Activated naive CD4-positive, alpha-beta T cell treated with anti-CD3 and anti-CD28 coated beads for 36 hours (primary cell): ENCODE results near the gene C17orf67. TPM values are rescaled to one million over a fixed set of nuclear protein-coding genes. Genes with fewer than 3 reads are reported as not detected.

Experiments
- CTCF ChIA-PET: fragments of 350-600 bp; sonication (Branson Sonifier 250); formaldehyde crosslinking; loops from one replicate; lab custom pipeline; 2021; ENCODE audit warnings: antibody characterized with exemption; lab: Charles Lee
- DNase-seq: peaks from one replicate; pipeline ENCODE4 v3.0.0-alpha.2; 2020
- H3K27ac Mint-ChIP-seq: one replicate; pipeline ENCODE4 v1.8.0; 2021; ENCODE audit warnings: mild to moderate bottlenecking, mixed read lengths
- H3K27me3 Mint-ChIP-seq: one replicate; pipeline ENCODE4 v1.8.0; 2021; ENCODE audit warnings: low read depth, mixed read lengths
- H3K36me3 Mint-ChIP-seq: one replicate; pipeline ENCODE4 v1.8.0; 2021; ENCODE audit warnings: low read depth, mixed read lengths
- H3K4me1 Mint-ChIP-seq: one replicate; pipeline ENCODE4 v1.8.0; 2021; ENCODE audit warnings: low read depth, mixed read lengths
- H3K4me3 Mint-ChIP-seq: one replicate; pipeline ENCODE4 v1.8.0; 2021; ENCODE audit warnings: mild to moderate bottlenecking, moderate library complexity, mixed read lengths
- H3K9me3 Mint-ChIP-seq: one replicate; pipeline ENCODE4 v1.8.0; 2021; ENCODE audit warnings: mixed read lengths
- intact Hi-C: fragments of 100-400 bp; cut with micrococcal nuclease; formaldehyde crosslinking; loops from one replicate; pipeline ENCODE4 v1.15.1; 2023
- total RNA-seq, 2 experiments: library from RNA; stranded (reverse); gene quantifications; one replicate each; pipeline ENCODE4 v1.2.3, GENCODE V29; 2021

The C17orf67 gene, protein sequence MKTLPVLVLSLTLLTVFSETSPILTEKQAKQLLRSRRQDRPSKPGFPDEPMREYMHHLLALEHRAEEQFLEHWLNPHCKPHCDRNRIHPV
- 1 to 10 TPM; 1.9 to 2.2 TPM for total RNA-seq

DNA sequence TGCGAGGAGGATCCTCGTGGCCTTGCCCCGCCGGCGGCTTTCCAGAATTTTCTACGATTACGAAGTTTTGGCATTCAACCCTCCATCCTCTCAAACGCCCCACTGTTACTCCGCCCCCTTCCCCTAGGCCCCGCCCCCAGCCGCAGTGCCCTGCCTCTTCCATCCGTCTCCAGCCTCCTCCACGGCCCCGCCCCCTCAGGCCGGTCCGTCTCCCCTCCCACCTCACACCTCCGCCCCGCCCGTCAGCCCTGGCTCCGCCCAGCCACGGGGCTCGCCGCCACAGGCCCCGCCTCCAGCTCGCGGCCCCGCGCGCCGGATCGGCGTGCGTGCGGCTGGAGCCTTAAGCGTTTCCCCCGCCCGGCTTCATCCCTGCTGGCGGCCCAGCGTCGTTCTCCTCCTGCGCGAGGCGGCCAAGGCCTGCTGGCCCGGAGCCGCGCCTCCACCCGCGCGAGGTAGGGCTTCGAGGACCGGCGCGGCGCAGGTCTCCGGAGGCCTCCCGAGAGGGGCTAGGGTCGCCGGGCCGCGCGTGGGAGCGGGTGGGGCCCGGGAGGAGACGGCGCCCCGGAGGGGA lies at the start of gene C17orf67, which contains the start of gene DGKE:
Gene C17orf67 (minus strand): TSS at position 112 of the 571 bp plus-strand sequence. CDS start 18,110 bp downstream, outside the sequence.
Gene DGKE (plus strand): TSS at position 343 of the 571 bp plus-strand sequence. CDS start 645 bp downstream, outside the sequence.
- peaks cover 31% of the 10 kb centered on the region for H3K36me3 Mint-ChIP-seq
- intact Hi-C loops = loop anchor here (1.0 to 5.0 kb wide), 8 partner anchors 15 to 1412 kb away; partner anchors contain the start of genes AKAP1, COIL, MMD and SCPEP1
- peak within 1 kb of the TSS; percentile 70 for H3K27ac Mint-ChIP-seq
- peak within 1 kb of the TSS; percentile 89 for H3K4me3 Mint-ChIP-seq
- no peaks in the 10 kb centered on the region for H3K9me3 Mint-ChIP-seq
- CTCF ChIA-PET = interaction anchor here (0.5 to 1.6 kb wide), 3 partner anchors 10 to 16 kb away, joined by 4 to 5 read pairs (median 4); no protein-coding TSS in a partner anchor
- no peaks in the 10 kb centered on the region for H3K27me3 Mint-ChIP-seq
- peak; percentile 99 for DNase-seq
- peaks cover 55% of the 10 kb centered on the region for H3K4me1 Mint-ChIP-seq

GRCh38 chr17:56881685-56882295 lies 48.1 kb upstream of the C17orf67 start:
- CTCF ChIA-PET = interaction anchor here (0.6 kb wide), 1 partner anchor 55 kb away, joined by 3 read pairs; no protein-coding TSS in a partner anchor
- H3K27me3 Mint-ChIP-seq = no peaks in the 10 kb centered on the region
- peaks cover 4% of the 10 kb centered on the region for H3K36me3 Mint-ChIP-seq
- no peaks in the 10 kb centered on the region for H3K4me1 Mint-ChIP-seq
- H3K9me3 Mint-ChIP-seq = no peaks in the 10 kb centered on the region
- no peak for DNase-seq
- H3K27ac Mint-ChIP-seq = no peak overlapping the region
- no peak overlapping the region for H3K4me3 Mint-ChIP-seq
- intact Hi-C loops = no loop called here

DNA sequence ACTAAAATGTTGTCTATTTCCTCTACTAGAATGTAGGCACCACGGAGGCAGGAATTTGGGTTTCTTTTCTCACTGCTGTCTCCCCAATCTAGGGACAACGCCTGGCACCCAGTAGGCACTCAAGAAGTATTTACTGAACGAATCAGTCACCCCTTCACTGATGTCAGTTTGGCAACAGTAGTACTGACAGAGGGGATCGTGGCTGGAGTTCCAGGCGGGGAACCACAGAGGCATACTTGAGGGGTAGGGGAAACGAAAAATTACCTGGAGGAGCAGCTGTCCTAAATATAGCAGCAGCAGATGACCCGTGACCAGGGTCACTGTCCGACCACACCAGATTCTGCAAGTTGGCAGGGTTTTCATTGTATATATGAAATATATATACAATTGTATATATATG lies 46.9 kb upstream of the C17orf67 start:
- no peak for DNase-seq
- no peaks in the 10 kb centered on the region for H3K9me3 Mint-ChIP-seq
- H3K36me3 Mint-ChIP-seq = no peaks in the 10 kb centered on the region
- H3K4me3 Mint-ChIP-seq = no peak overlapping the region
- no peaks in the 10 kb centered on the region for H3K4me1 Mint-ChIP-seq
- H3K27ac Mint-ChIP-seq = no peak overlapping the region
- CTCF ChIA-PET = no interaction called here
- intact Hi-C loops = no loop called here
- H3K27me3 Mint-ChIP-seq = peaks cover 2% of the 10 kb centered on the region

GRCh38 chr17:56880133-56880532 lies 46.4 kb upstream of the C17orf67 start:
- Mint-ChIP-seq H3K27me3 (peaks cover 2% of the 10 kb centered on the region), H3K9me3 (no peaks in the 10 kb centered on the region), H3K36me3 (no peaks in the 10 kb centered on the region), H3K27ac (no peak overlapping the region), H3K4me1 (no peaks in the 10 kb centered on the region), H3K4me3 (no peak overlapping the region)
- DNase-seq = no peak
- CTCF ChIA-PET = no interaction called here
- intact Hi-C loops = no loop called here

DNA sequence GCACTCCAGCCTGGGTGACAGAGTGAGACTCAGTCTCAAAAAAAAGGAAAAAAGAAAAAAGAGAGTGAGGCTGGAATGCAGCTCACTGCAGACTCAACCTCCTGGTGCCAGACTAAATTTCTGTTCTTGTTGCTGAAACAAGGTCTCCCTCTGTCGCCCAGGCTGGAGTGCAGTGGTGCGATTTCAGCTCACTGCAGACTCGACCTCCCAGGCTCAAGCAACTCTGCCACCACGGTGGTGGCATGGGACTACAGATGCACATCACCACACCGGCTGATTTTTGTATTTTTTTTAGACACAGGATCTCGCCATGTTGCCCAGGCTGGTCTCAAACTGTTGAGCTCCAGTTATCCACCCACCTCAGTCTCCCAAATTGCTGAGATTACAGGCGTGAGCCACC lies 45.6 kb upstream of the C17orf67 start:
- intact Hi-C loops = no loop called here
- Mint-ChIP-seq H3K27ac (no peak overlapping the region), H3K9me3 (no peaks in the 10 kb centered on the region), H3K27me3 (peaks cover 2% of the 10 kb centered on the region), H3K4me3 (no peak overlapping the region), H3K36me3 (no peaks in the 10 kb centered on the region), H3K4me1 (no peaks in the 10 kb centered on the region)
- CTCF ChIA-PET = interaction anchor here (0.8 to 1.1 kb wide), 3 partner anchors 8 to 59 kb away, joined by 3 to 5 read pairs (median 4); no protein-coding TSS in a partner anchor
- no peak for DNase-seq

DNA sequence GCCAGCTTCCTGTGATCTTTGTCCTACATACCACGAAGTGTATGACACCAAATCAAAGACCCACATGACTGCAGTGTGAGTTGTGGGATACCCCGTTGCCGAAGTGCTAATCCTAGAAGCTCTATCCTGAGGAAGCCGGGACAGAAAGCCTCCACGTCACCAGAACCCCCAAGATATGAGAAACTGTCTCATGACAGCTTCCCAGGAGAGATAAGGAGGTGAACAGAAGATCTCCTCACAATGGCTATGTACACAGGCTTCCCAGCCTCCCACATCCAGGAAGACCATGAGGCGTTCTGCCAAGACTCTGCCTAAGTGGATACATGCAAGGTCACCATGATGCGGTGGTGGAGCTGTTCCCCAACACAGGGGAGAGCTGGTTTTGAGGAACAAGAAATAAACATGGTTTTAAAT lies 43.1 kb upstream of the C17orf67 start:
- H3K36me3 Mint-ChIP-seq = no peaks in the 10 kb centered on the region
- DNase-seq = no peak
- no peak overlapping the region for H3K4me3 Mint-ChIP-seq
- CTCF ChIA-PET = no interaction called here
- no peaks in the 10 kb centered on the region for H3K4me1 Mint-ChIP-seq
- H3K27me3 Mint-ChIP-seq = peaks cover 2% of the 10 kb centered on the region
- intact Hi-C loops = no loop called here
- H3K27ac Mint-ChIP-seq = no peak overlapping the region
- no peaks in the 10 kb centered on the region for H3K9me3 Mint-ChIP-seq

DNA sequence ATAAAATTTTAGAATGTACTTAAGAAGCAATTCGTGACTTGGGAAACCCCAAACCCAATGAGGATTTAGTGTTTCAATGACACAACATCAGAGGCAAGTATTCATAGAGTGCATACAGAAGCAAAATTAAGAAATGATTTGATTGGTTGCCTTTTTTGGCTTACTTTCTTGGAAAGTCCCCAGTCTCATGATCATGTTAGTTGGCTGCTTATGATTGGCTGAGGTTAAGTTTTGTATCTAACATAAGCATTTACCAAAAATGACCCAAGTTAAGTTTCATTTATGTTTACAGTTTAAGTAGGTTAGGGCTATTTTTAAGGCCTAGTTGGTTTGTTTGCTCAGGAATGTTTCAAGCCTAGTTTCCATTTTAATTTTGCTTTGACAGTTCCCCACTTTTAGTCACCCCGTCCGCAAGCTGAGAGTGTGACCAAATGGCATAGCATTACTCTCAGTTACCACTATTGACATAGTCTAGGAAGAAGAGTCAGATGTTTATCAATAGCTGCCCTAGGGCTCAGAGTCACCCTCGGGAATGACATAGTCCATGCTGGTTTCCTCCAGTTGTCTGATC lies 36.4 kb upstream of the C17orf67 start:
- H3K9me3 Mint-ChIP-seq = no peaks in the 10 kb centered on the region
- H3K36me3 Mint-ChIP-seq = no peaks in the 10 kb centered on the region
- H3K27ac Mint-ChIP-seq = peak overlapping the region; percentile 54
- H3K4me3 Mint-ChIP-seq = no peak overlapping the region
- no peaks in the 10 kb centered on the region for H3K27me3 Mint-ChIP-seq
- peaks cover 9% of the 10 kb centered on the region for H3K4me1 Mint-ChIP-seq
- intact Hi-C loops = no loop called here
- CTCF ChIA-PET = interaction anchor here (1.1 kb wide), 1 partner anchor 9 kb away, joined by 5 read pairs; no protein-coding TSS in a partner anchor
- peak; percentile 18 for DNase-seq

- intact Hi-C loops = no loop called here
- Mint-ChIP-seq H3K4me3 (no peak overlapping the region), H3K9me3 (no peaks in the 10 kb centered on the region), H3K36me3 (no peaks in the 10 kb centered on the region), H3K27me3 (no peaks in the 10 kb centered on the region), H3K27ac (no peak overlapping the region), H3K4me1 (peaks cover 9% of the 10 kb centered on the region)
- DNase-seq = no peak
- CTCF ChIA-PET = no interaction called here
Observed at GRCh38 chr17:56868716-56869115, 35.0 kb upstream of the C17orf67 start.

DNA sequence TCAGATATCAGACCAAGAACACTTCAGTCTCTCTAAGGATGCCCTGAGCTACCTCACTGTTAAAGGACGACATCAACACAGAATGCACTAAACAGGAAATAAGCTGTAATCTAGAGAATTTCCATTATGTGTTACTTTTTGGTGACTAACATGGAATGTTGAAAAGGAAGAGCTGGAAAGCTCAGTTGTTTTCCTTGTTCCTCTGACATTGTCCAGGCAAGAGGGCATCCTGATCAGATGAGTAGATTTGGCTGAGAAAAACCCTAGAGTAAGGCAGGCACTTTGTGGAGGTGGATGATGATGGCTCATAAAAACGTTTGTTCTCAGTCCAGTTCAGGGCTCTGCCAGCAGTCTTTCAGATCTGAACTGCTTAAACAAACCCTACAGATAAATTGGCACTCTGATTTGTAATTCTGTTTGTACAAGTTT lies 34.2 kb upstream of the C17orf67 start:
- no peak for DNase-seq
- Mint-ChIP-seq H3K27me3 (no peaks in the 10 kb centered on the region), H3K27ac (no peak overlapping the region), H3K9me3 (no peaks in the 10 kb centered on the region), H3K4me1 (peaks cover 9% of the 10 kb centered on the region), H3K4me3 (no peak overlapping the region), H3K36me3 (no peaks in the 10 kb centered on the region)
- CTCF ChIA-PET = interaction anchor here (0.6 kb wide), 1 partner anchor 32 kb away, joined by 5 read pairs; no protein-coding TSS in a partner anchor
- intact Hi-C loops = loop anchor here (2.0 kb wide), 1 partner anchor 49 kb away; no protein-coding TSS in a partner anchor

DNA sequence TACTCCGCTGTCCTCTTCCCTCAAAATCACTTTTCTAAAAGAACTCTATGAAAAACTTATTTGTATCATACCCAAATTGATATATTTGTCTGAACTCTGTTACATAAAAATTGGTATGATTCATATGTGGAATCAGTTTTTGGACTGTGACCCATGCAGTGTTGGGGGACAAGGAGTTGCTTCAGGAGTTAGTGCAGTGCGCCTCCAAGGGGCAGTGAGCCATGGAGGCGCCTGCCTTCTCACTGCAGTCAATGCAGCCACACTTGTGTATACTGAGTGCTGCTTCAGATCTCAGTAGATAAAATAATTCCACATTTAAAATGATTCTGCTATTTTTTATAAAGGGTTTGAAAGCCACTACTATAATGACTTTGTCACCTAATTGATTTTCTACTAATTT lies 32.8 kb upstream of the C17orf67 start:
- Mint-ChIP-seq H3K36me3 (peaks cover 3% of the 10 kb centered on the region), H3K27me3 (no peaks in the 10 kb centered on the region), H3K9me3 (no peaks in the 10 kb centered on the region), H3K4me1 (peaks cover 9% of the 10 kb centered on the region), H3K4me3 (no peak overlapping the region), H3K27ac (no peak overlapping the region)
- intact Hi-C loops = loop anchor here (2.0 kb wide), 1 partner anchor 48 kb away; no protein-coding TSS in a partner anchor
- peak; percentile 15 for DNase-seq
- CTCF ChIA-PET = no interaction called here

GRCh38 chr17:56866076-56866475 lies 32.4 kb upstream of the C17orf67 start:
- peaks cover 3% of the 10 kb centered on the region for H3K36me3 Mint-ChIP-seq
- intact Hi-C loops = loop anchor here (2.0 kb wide), 1 partner anchor 47 kb away; no protein-coding TSS in a partner anchor
- no peak overlapping the region for H3K4me3 Mint-ChIP-seq
- CTCF ChIA-PET = interaction anchor here (1.2 kb wide), 1 partner anchor 73 kb away, joined by 3 read pairs; no protein-coding TSS in a partner anchor
- H3K27me3 Mint-ChIP-seq = no peaks in the 10 kb centered on the region
- peaks cover 9% of the 10 kb centered on the region for H3K4me1 Mint-ChIP-seq
- DNase-seq = no peak
- H3K27ac Mint-ChIP-seq = no peak overlapping the region
- no peaks in the 10 kb centered on the region for H3K9me3 Mint-ChIP-seq

DNA sequence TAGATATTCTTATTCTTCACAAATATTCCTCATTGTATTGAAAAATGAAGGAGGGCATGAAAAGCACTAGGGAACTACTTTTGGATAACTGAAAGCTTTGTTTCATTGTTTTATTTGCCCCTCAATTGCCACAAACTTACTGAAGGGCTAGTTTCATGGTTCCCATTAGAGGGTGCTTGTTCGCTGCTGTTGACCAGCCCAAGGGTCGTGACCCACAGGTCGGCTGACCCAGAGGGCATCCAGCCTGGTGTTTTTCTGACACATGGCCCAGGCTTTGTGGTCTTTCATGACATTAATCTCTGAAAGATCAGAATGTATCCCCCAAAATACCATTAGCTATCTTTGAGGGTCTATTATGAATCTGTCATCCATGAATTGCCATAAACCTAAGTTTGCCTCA lies 30.3 kb upstream of the C17orf67 start:
- intact Hi-C loops = no loop called here
- Mint-ChIP-seq H3K27ac (no peak overlapping the region), H3K36me3 (peaks cover 3% of the 10 kb centered on the region)

More for the DNA sequence above, 30.3 kb upstream of the C17orf67 start:
- H3K27me3 Mint-ChIP-seq = no peaks in the 10 kb centered on the region
- CTCF ChIA-PET = interaction anchor here (0.6 to 1.2 kb wide), 3 partner anchors 22 to 114 kb away, joined by 3 to 4 read pairs (median 3); no protein-coding TSS in a partner anchor
- DNase-seq = no peak
- no peaks in the 10 kb centered on the region for H3K9me3 Mint-ChIP-seq
- no peak overlapping the region for H3K4me3 Mint-ChIP-seq
- H3K4me1 Mint-ChIP-seq = no peaks in the 10 kb centered on the region
